ENCODE results near the gene MEIS1.

MEIS1 gene

GRCh38 chr2:66431846-66432587, 2.9 kb upstream of the MEIS1 start:
- no peak for DNase-seq

GRCh38 chr2:66432801-66433694, 1.9 kb upstream of the MEIS1 start:
- DNase-seq: peak; percentile 48 to 54

GRCh38 chr2:66433695-66433944, 1.3 kb upstream of the MEIS1 start:
- DNase-seq: no peak

- peak; percentile 44 to 49 for DNase-seq
Observed at GRCh38 chr2:66433945-66434678, 813 bp upstream of the MEIS1 start.

GRCh38 chr2:66435549-66435875, 587 bp downstream of the MEIS1 start:
- no peak for DNase-seq

- DNase-seq: no peak
Observed at GRCh38 chr2:66435963-66436362, 1.0 kb downstream of the MEIS1 start.

GRCh38 chr2:66436581-66437001, 1.7 kb downstream of the MEIS1 start:
- DNase-seq: no peak

- DNase-seq: no peak
Observed at GRCh38 chr2:66437109-66437690, 2.3 kb downstream of the MEIS1 start.

- no peak for DNase-seq
Observed at GRCh38 chr2:66437691-66438497, 3.0 kb downstream of the MEIS1 start.

- no peak for DNase-seq
Observed at GRCh38 chr2:66438498-66438833, 3.5 kb downstream of the MEIS1 start.

GRCh38 chr2:66438891-66439811, 4.2 kb downstream of the MEIS1 start:
- DNase-seq: no peak

GRCh38 chr2:66439812-66440542, 5.1 kb downstream of the MEIS1 start:
- DNase-seq: no peak

GRCh38 chr2:66440708-66441497, 6.0 kb downstream of the MEIS1 start:
- no peak for DNase-seq

- DNase-seq: no peak
Observed at GRCh38 chr2:66441581-66442320, 6.8 kb downstream of the MEIS1 start.

GRCh38 chr2:66442516-66443185, 7.7 kb downstream of the MEIS1 start:
- DNase-seq: no peak

- DNase-seq: no peak
Observed at GRCh38 chr2:66443186-66443978, 8.5 kb downstream of the MEIS1 start.

GRCh38 chr2:66443979-66444861, 9.3 kb downstream of the MEIS1 start:
- DNase-seq: no peak
